WTC11 (cell line): ENCODE results near the gene CTTNBP2. TPM values are rescaled to one million over a fixed set of nuclear protein-coding genes. Genes with fewer than 3 reads are reported as not detected.

Experiments used
- ATAC-seq: fragments of 200-7000 bp; cut with Tn5 transposase; 2 replicates; pipeline ENCODE4 v1.10.0; 2021; ENCODE audit warnings: mild to moderate bottlenecking, moderate library complexity
- CTCF ChIA-PET: fragments of 300-600 bp; sonication (Branson Sonifier 250); formaldehyde crosslinking; loops from one replicate; lab custom pipeline; 2021; ENCODE audit warnings: antibody characterized with exemption; lab: Charles Lee
- POLR2A ChIA-PET: fragments of 350-600 bp; sonication (Branson Sonifier 250); formaldehyde crosslinking; loops from one replicate; lab custom pipeline; 2021; ENCODE audit warnings: antibody characterized with exemption; lab: Charles Lee
- DNase-seq: peaks from one replicate; pipeline ENCODE4 v3.0.0; 2021; ENCODE audit warnings: low spot score
- H3K27ac Mint-ChIP-seq: 2 replicates; pipeline ENCODE4 v1.8.0; 2021; ENCODE audit warnings: mixed read lengths
- H3K27me3 Mint-ChIP-seq: 2 replicates; pipeline ENCODE4 v1.8.0; 2021; ENCODE audit warnings: low read depth, mild to moderate bottlenecking, moderate library complexity, mixed read lengths
- H3K36me3 Mint-ChIP-seq: 2 replicates; pipeline ENCODE4 v1.8.0; 2021; ENCODE audit warnings: mixed read lengths
- H3K4me1 Mint-ChIP-seq: 2 replicates; pipeline ENCODE4 v1.8.0; 2022; ENCODE audit warnings: mixed read lengths
- H3K4me3 Mint-ChIP-seq: 2 replicates; pipeline ENCODE4 v1.8.0; 2021; ENCODE audit warnings: mild to moderate bottlenecking, moderate library complexity, mixed read lengths
- H3K9me3 Mint-ChIP-seq: 2 replicates; pipeline ENCODE4 v1.8.0; 2021; ENCODE audit warnings: mixed read lengths
- AR ChIP-seq: fragments of 250-450 bp; sonication (Bioruptor Pico); IDR thresholded peaks from 2 replicates; pipeline ENCODE4 v1.9.0; 2021; ENCODE audit warnings: mild to moderate bottlenecking
- ATF2 ChIP-seq: sonication (generic); formaldehyde crosslinking; IDR thresholded peaks from 2 replicates; pipeline ENCODE4 v1.8.1; 2022; ENCODE audit warnings: low read depth, missing genetic modification reagents, borderline replicate concordance
- CREB1 ChIP-seq: sonication (generic); formaldehyde crosslinking; IDR thresholded peaks from 2 replicates; pipeline ENCODE4 v1.8.0; 2023; ENCODE audit warnings: mild to moderate bottlenecking, missing genetic modification reagents
- E2F5 ChIP-seq: sonication (generic); formaldehyde crosslinking; IDR thresholded peaks from 2 replicates; pipeline ENCODE4 v1.8.1; 2022; ENCODE audit warnings: mild to moderate bottlenecking, moderate library complexity, missing genetic modification reagents
- ELF4 ChIP-seq: sonication (generic); formaldehyde crosslinking; IDR thresholded peaks from 2 replicates; pipeline ENCODE4 v1.8.1; 2022; ENCODE audit warnings: low read depth, mild to moderate bottlenecking, moderate library complexity, missing genetic modification reagents
- GTF2I ChIP-seq: fragments of 250-450 bp; sonication (Bioruptor Pico); conservative IDR thresholded peaks from 2 replicates; pipeline ENCODE4 v1.4.0; 2021; ENCODE audit warnings: mild to moderate bottlenecking
- TEAD4 ChIP-seq: sonication (generic); formaldehyde crosslinking; IDR thresholded peaks from 2 replicates; pipeline ENCODE4 v1.8.0; 2022; ENCODE audit warnings: mild to moderate bottlenecking, missing genetic modification reagents
- TP53 ChIP-seq: sonication (generic); formaldehyde crosslinking; IDR thresholded peaks from 2 replicates; pipeline ENCODE4 v1.8.1; 2023; ENCODE audit warnings: mild to moderate bottlenecking, missing genetic modification reagents
- USF2 ChIP-seq: sonication (generic); formaldehyde crosslinking; IDR thresholded peaks from 2 replicates; pipeline ENCODE4 v1.8.1; 2023; ENCODE audit warnings: mild to moderate bottlenecking, missing genetic modification reagents, moderate library complexity
- ZBTB43 ChIP-seq: sonication (generic); formaldehyde crosslinking; IDR thresholded peaks from 2 replicates; pipeline ENCODE4 v1.8.1; 2023; ENCODE audit warnings: mild to moderate bottlenecking, missing genetic modification reagents
- ZNF138 ChIP-seq: sonication (generic); formaldehyde crosslinking; conservative IDR thresholded peaks from 2 replicates; pipeline ENCODE4 v1.8.1; 2022; ENCODE audit warnings: mild to moderate bottlenecking, moderate library complexity, missing genetic modification reagents
- ZNF425 ChIP-seq: fragments of 250-450 bp; sonication (Bioruptor Pico); conservative IDR thresholded peaks from 2 replicates; pipeline ENCODE4 v1.9.0; 2021; ENCODE audit warnings: mild to moderate bottlenecking
- ZNF671 ChIP-seq: fragments of 250-450 bp; sonication (Bioruptor Pico); IDR thresholded peaks from 2 replicates; pipeline ENCODE4 v1.8.0; 2021; ENCODE audit warnings: mild to moderate bottlenecking
- total RNA-seq: library from RNA; stranded (reverse); gene quantifications from 3 replicates; pipeline ENCODE4 v1.2.3, GENCODE V29; 2021
- TF ChIP-seq, protein P1 (sequence below): sonication (generic); formaldehyde crosslinking; IDR thresholded peaks from 2 replicates; pipeline ENCODE4 v1.8.1; 2023; ENCODE audit warnings: mild to moderate bottlenecking, missing genetic modification reagents, borderline replicate concordance
- TF ChIP-seq, protein P2 (sequence below): sonication (generic); formaldehyde crosslinking; IDR thresholded peaks from 2 replicates; pipeline ENCODE4 v1.8.1; 2022; ENCODE audit warnings: mild to moderate bottlenecking, missing genetic modification reagents, moderate library complexity, borderline replicate concordance

CTTNBP2 gene
- total RNA-seq, 1 experiment from 2014 or later, result 22.1 TPM

DNA sequence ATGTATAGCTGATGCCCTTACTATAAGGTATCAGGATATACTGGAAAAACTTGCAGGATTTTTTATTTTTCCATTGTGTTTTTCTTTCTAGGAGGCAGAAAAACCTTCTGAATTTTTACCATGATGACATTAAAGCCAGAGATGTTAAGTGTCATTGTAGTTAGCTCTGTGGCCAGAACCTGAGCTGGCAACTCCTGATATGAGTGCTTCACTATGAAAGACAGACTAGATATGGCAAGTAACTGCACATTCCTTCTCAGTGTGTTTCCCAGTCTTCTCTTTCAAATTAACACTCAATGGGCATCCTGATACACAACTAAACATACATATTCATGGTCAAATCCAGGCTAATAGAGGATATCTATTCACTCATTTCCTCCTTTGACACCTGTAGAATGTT, 166.2 kb downstream of the CTTNBP2 start:
- no peak overlapping the region for H3K27ac Mint-ChIP-seq
- POLR2A ChIA-PET, result no interaction called here
- peaks cover 10% of the 10 kb centered on the region for H3K9me3 Mint-ChIP-seq

GRCh38 chr7:117706210-117706609, 167.0 kb downstream of the CTTNBP2 start:
- no peak for TF ChIP-seq E2F5
- TF ChIP-seq CREB1 (CRISPR knock-in tag), result no peak
- TF ChIP-seq ATF2 (CRISPR knock-in tag), result no peak
- no peak for TF ChIP-seq ZBTB43 (CRISPR knock-in tag)
- TF ChIP-seq GTF2I (CRISPR knock-in tag), result no peak
- TF ChIP-seq ZNF671 (CRISPR knock-in tag), result no peak
- TF ChIP-seq, protein P1, sequence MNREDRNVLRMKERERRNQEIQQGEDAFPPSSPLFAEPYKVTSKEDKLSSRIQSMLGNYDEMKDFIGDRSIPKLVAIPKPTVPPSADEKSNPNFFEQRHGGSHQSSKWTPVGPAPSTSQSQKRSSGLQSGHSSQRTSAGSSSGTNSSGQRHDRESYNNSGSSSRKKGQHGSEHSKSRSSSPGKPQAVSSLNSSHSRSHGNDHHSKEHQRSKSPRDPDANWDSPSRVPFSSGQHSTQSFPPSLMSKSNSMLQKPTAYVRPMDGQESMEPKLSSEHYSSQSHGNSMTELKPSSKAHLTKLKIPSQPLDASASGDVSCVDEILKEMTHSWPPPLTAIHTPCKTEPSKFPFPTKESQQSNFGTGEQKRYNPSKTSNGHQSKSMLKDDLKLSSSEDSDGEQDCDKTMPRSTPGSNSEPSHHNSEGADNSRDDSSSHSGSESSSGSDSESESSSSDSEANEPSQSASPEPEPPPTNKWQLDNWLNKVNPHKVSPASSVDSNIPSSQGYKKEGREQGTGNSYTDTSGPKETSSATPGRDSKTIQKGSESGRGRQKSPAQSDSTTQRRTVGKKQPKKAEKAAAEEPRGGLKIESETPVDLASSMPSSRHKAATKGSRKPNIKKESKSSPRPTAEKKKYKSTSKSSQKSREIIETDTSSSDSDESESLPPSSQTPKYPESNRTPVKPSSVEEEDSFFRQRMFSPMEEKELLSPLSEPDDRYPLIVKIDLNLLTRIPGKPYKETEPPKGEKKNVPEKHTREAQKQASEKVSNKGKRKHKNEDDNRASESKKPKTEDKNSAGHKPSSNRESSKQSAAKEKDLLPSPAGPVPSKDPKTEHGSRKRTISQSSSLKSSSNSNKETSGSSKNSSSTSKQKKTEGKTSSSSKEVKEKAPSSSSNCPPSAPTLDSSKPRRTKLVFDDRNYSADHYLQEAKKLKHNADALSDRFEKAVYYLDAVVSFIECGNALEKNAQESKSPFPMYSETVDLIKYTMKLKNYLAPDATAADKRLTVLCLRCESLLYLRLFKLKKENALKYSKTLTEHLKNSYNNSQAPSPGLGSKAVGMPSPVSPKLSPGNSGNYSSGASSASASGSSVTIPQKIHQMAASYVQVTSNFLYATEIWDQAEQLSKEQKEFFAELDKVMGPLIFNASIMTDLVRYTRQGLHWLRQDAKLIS (CRISPR knock-in tag), result no peak
- TF ChIP-seq USF2 (CRISPR knock-in tag), result no peak
- no peak for TF ChIP-seq ZNF138 (CRISPR knock-in tag)
- TF ChIP-seq ELF4 (CRISPR knock-in tag), result no peak
- TF ChIP-seq, protein P2, sequence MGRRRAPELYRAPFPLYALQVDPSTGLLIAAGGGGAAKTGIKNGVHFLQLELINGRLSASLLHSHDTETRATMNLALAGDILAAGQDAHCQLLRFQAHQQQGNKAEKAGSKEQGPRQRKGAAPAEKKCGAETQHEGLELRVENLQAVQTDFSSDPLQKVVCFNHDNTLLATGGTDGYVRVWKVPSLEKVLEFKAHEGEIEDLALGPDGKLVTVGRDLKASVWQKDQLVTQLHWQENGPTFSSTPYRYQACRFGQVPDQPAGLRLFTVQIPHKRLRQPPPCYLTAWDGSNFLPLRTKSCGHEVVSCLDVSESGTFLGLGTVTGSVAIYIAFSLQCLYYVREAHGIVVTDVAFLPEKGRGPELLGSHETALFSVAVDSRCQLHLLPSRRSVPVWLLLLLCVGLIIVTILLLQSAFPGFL (CRISPR knock-in tag), result no peak
- TF ChIP-seq AR, result no peak
- DNase-seq (no peak), ATAC-seq (no peak)
- H3K27ac Mint-ChIP-seq, result no peak overlapping the region
- H3K9me3 Mint-ChIP-seq, result peaks cover 10% of the 10 kb centered on the region
- peaks cover 15% of the 10 kb centered on the region for H3K4me1 Mint-ChIP-seq
- ChIA-PET POLR2A (no interaction called here), CTCF (no interaction called here)
- H3K36me3 Mint-ChIP-seq, result peaks cover 2% of the 10 kb centered on the region; the same call in 1 of the 2 replicates
- no peak overlapping the region for H3K4me3 Mint-ChIP-seq
- H3K27me3 Mint-ChIP-seq, result no peaks in the 10 kb centered on the region

More for the DNA sequence above, 166.2 kb downstream of the CTTNBP2 start:
- Mint-ChIP-seq H3K36me3 (peaks cover 9% of the 10 kb centered on the region), H3K4me1 (peaks cover 15% of the 10 kb centered on the region), H3K27me3 (no peaks in the 10 kb centered on the region), H3K4me3 (no peak overlapping the region)
- DNase-seq (no peak), ATAC-seq (no peak)
- CTCF ChIA-PET, result no interaction called here
- no peak for TF ChIP-seq TEAD4
- TF ChIP-seq ZNF425 (CRISPR knock-in tag), result no peak
- no peak for TF ChIP-seq TP53 (CRISPR knock-in tag)
